HEK293T (cell line): ENCODE data around the gene DKC1.

Experiments used
- ARNT ChIP-seq: fragments of 450-650 bp; IDR thresholded peaks from 2 replicates; pipeline ENCODE4 v1.6.1; 2017; ENCODE audit warnings: mild to moderate bottlenecking
- BHLHE40 ChIP-seq: fragments of 450-650 bp; IDR thresholded peaks from 2 replicates; pipeline ENCODE4 v1.6.1; 2016; ENCODE audit warnings: mild to moderate bottlenecking, moderate library complexity, borderline replicate concordance
- CTBP1 ChIP-seq: fragments of 450-650 bp; IDR thresholded peaks from 2 replicates; pipeline ENCODE4 v1.6.1; 2016; ENCODE audit warnings: borderline replicate concordance
- ELF4 ChIP-seq: fragments of 450-650 bp; IDR thresholded peaks from 2 replicates; pipeline ENCODE4 v1.6.1; 2017; ENCODE audit warnings: antibody characterized with exemption
- FOXA1 ChIP-seq: fragments of 450-650 bp; IDR thresholded peaks from 2 replicates; pipeline ENCODE4 v1.6.1; 2016; ENCODE audit warnings: mild to moderate bottlenecking
- FOXK2 ChIP-seq: fragments of 450-650 bp; IDR thresholded peaks from 2 replicates; pipeline ENCODE4 v1.6.1; 2016; ENCODE audit warnings: mild to moderate bottlenecking
- FOXM1 ChIP-seq: fragments of 450-650 bp; IDR thresholded peaks from 2 replicates; pipeline ENCODE4 v1.6.1; 2017; ENCODE audit warnings: mild to moderate bottlenecking, borderline replicate concordance
- LEF1 ChIP-seq: fragments of 450-650 bp; IDR thresholded peaks from 2 replicates; pipeline ENCODE4 v1.6.1; 2017; ENCODE audit warnings: mild to moderate bottlenecking, borderline replicate concordance
- NFRKB ChIP-seq: fragments of 450-650 bp; IDR thresholded peaks from 2 replicates; pipeline ENCODE4 v1.6.1; 2016; ENCODE audit warnings: mild to moderate bottlenecking, moderate library complexity
- SP1 ChIP-seq: fragments of 450-650 bp; IDR thresholded peaks from 2 replicates; pipeline ENCODE4 v1.6.1; 2017
- SUZ12 ChIP-seq: fragments of 450-650 bp; IDR thresholded peaks from 2 replicates; pipeline ENCODE4 v1.6.1; 2016; ENCODE audit warnings: mild to moderate bottlenecking
- TARDBP ChIP-seq: fragments of 450-650 bp; IDR thresholded peaks from 2 replicates; pipeline ENCODE4 v1.6.1; 2016
- ZNF384 ChIP-seq: fragments of 450-650 bp; IDR thresholded peaks from 2 replicates; pipeline ENCODE4 v1.6.1; 2016
- TF ChIP-seq, protein P1 (sequence below): fragments of 450-650 bp; IDR thresholded peaks from 2 replicates; pipeline ENCODE4 v1.6.1; 2016

DNA sequence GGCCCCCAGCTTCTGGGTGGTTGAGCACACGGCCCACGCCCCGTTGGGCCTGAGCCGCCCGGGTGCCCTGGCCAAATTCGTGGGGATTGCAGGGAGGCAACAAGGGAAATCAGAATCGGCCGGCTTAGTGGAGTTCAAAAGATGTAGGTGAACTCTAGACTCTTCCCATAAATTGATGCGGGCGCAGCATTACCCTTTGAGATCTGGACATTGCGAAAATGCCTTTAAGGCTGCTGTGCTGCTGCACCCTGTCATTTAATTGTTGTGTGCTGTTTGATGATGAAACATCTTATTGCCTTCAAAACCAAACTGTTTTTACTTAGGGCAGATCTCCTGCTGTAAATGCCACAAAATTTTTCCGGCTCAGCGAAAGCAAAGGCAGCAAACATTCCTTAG, 43.0 kb downstream of the DKC1 start:
- TF ChIP-seq SP1 (no peak), LEF1 (no peak), FOXM1 (no peak), ZNF384 (no peak), NFRKB (no peak), CTBP1 (no peak), FOXA1 (no peak), SUZ12 (no peak), BHLHE40 (no peak), ARNT (no peak), ELF4 (no peak), TARDBP (no peak), FOXK2 (no peak)
- TF ChIP-seq, protein P1, sequence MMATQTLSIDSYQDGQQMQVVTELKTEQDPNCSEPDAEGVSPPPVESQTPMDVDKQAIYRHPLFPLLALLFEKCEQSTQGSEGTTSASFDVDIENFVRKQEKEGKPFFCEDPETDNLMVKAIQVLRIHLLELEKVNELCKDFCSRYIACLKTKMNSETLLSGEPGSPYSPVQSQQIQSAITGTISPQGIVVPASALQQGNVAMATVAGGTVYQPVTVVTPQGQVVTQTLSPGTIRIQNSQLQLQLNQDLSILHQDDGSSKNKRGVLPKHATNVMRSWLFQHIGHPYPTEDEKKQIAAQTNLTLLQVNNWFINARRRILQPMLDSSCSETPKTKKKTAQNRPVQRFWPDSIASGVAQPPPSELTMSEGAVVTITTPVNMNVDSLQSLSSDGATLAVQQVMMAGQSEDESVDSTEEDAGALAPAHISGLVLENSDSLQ: no peak
